WTC11 (cell line): ENCODE measurements around the gene ADIPOR1. TPM values are rescaled to one million over a fixed set of nuclear protein-coding genes. Genes with fewer than 3 reads are reported as not detected.

Experiments
- ATAC-seq: fragments of 200-7000 bp; cut with Tn5 transposase; 2 replicates; pipeline ENCODE4 v1.10.0; 2021; ENCODE audit warnings: mild to moderate bottlenecking, moderate library complexity
- CTCF ChIA-PET: fragments of 300-600 bp; sonication (Branson Sonifier 250); formaldehyde crosslinking; loops from one replicate; lab custom pipeline; 2021; ENCODE audit warnings: antibody characterized with exemption; lab: Charles Lee
- POLR2A ChIA-PET: fragments of 350-600 bp; sonication (Branson Sonifier 250); formaldehyde crosslinking; loops from one replicate; lab custom pipeline; 2021; ENCODE audit warnings: antibody characterized with exemption; lab: Charles Lee
- DNase-seq: peaks from one replicate; pipeline ENCODE4 v3.0.0; 2021; ENCODE audit warnings: low spot score
- H3K27ac Mint-ChIP-seq: 2 replicates; pipeline ENCODE4 v1.8.0; 2021; ENCODE audit warnings: mixed read lengths
- H3K27me3 Mint-ChIP-seq: 2 replicates; pipeline ENCODE4 v1.8.0; 2021; ENCODE audit warnings: low read depth, mild to moderate bottlenecking, moderate library complexity, mixed read lengths
- H3K36me3 Mint-ChIP-seq: 2 replicates; pipeline ENCODE4 v1.8.0; 2021; ENCODE audit warnings: mixed read lengths
- H3K4me1 Mint-ChIP-seq: 2 replicates; pipeline ENCODE4 v1.8.0; 2022; ENCODE audit warnings: mixed read lengths
- H3K4me3 Mint-ChIP-seq: 2 replicates; pipeline ENCODE4 v1.8.0; 2021; ENCODE audit warnings: mild to moderate bottlenecking, moderate library complexity, mixed read lengths
- H3K9me3 Mint-ChIP-seq: 2 replicates; pipeline ENCODE4 v1.8.0; 2021; ENCODE audit warnings: mixed read lengths
- CREB1 ChIP-seq: sonication (generic); formaldehyde crosslinking; IDR thresholded peaks from 2 replicates; pipeline ENCODE4 v1.8.0; 2023; ENCODE audit warnings: mild to moderate bottlenecking, missing genetic modification reagents
- E2F4 ChIP-seq: sonication (generic); formaldehyde crosslinking; IDR thresholded peaks from 2 replicates; pipeline ENCODE4 v1.8.1; 2022; ENCODE audit warnings: low read depth, mild to moderate bottlenecking, moderate library complexity, missing genetic modification reagents, borderline replicate concordance
- ELF4 ChIP-seq: sonication (generic); formaldehyde crosslinking; IDR thresholded peaks from 2 replicates; pipeline ENCODE4 v1.8.1; 2022; ENCODE audit warnings: low read depth, mild to moderate bottlenecking, moderate library complexity, missing genetic modification reagents
- IRF2 ChIP-seq: sonication (generic); formaldehyde crosslinking; IDR thresholded peaks from 2 replicates; pipeline ENCODE4 v1.8.0; 2022; ENCODE audit warnings: low read depth, missing genetic modification reagents, borderline replicate concordance
- MAX ChIP-seq: sonication (generic); formaldehyde crosslinking; IDR thresholded peaks from 2 replicates; pipeline ENCODE4 v1.8.0; 2022; ENCODE audit warnings: mild to moderate bottlenecking, missing genetic modification reagents
- NR3C1 ChIP-seq: sonication (generic); formaldehyde crosslinking; conservative IDR thresholded peaks from 2 replicates; pipeline ENCODE4 v1.8.1; 2023; ENCODE audit warnings: low read depth, mild to moderate bottlenecking, missing genetic modification reagents
- PRRX2 ChIP-seq: fragments of 250-450 bp; sonication (Bioruptor Pico); IDR thresholded peaks from 2 replicates; pipeline ENCODE4 v1.8.0; 2021; ENCODE audit warnings: mild to moderate bottlenecking
- SMAD4 ChIP-seq: sonication (generic); formaldehyde crosslinking; IDR thresholded peaks from 2 replicates; pipeline ENCODE4 v1.8.0; 2022; ENCODE audit warnings: mild to moderate bottlenecking, missing genetic modification reagents
- STAT6 ChIP-seq: sonication (generic); formaldehyde crosslinking; conservative IDR thresholded peaks from 2 replicates; pipeline ENCODE4 v1.8.1; 2023; ENCODE audit warnings: mild to moderate bottlenecking, low read depth, missing genetic modification reagents, moderate library complexity
- ZNF219 ChIP-seq: sonication (generic); formaldehyde crosslinking; IDR thresholded peaks from 2 replicates; pipeline ENCODE4 v1.8.0; 2023; ENCODE audit warnings: missing genetic modification reagents, mild to moderate bottlenecking, borderline replicate concordance
- ZNF232 ChIP-seq: sonication (generic); formaldehyde crosslinking; IDR thresholded peaks from 2 replicates; pipeline ENCODE4 v1.8.0; 2022; ENCODE audit warnings: mild to moderate bottlenecking, missing genetic modification reagents
- ZNF396 ChIP-seq: fragments of 250-450 bp; sonication (Bioruptor Pico); IDR thresholded peaks from 2 replicates; pipeline ENCODE4 v1.8.0; 2021; ENCODE audit warnings: mild to moderate bottlenecking, moderate library complexity, borderline replicate concordance
- ZNF423 ChIP-seq: fragments of 250-450 bp; sonication (Bioruptor Pico); IDR thresholded peaks from 2 replicates; pipeline ENCODE4 v2.1.2; 2022; ENCODE audit warnings: mild to moderate bottlenecking, moderate library complexity
- ZNF425 ChIP-seq: fragments of 250-450 bp; sonication (Bioruptor Pico); conservative IDR thresholded peaks from 2 replicates; pipeline ENCODE4 v1.9.0; 2021; ENCODE audit warnings: mild to moderate bottlenecking
- total RNA-seq: library from RNA; stranded (reverse); gene quantifications from 3 replicates; pipeline ENCODE4 v1.2.3, GENCODE V29; 2021
- TF ChIP-seq, protein P1 (sequence below): sonication (generic); formaldehyde crosslinking; IDR thresholded peaks from 2 replicates; pipeline ENCODE4 v1.8.0; 2023; ENCODE audit warnings: missing genetic modification reagents, mild to moderate bottlenecking, borderline replicate concordance
- TF ChIP-seq, protein P2 (sequence below): sonication (generic); formaldehyde crosslinking; IDR thresholded peaks from 2 replicates; pipeline ENCODE4 v1.8.0; 2023; ENCODE audit warnings: missing genetic modification reagents
- TF ChIP-seq, protein P3 (sequence below): fragments of 250-450 bp; sonication (Bioruptor Pico); IDR thresholded peaks from 2 replicates; pipeline ENCODE4 v1.8.0; 2021; ENCODE audit warnings: mild to moderate bottlenecking
- TF ChIP-seq, protein P4 (sequence below): fragments of 250-450 bp; sonication (Bioruptor Pico); IDR thresholded peaks from 2 replicates; pipeline ENCODE4 v1.9.0; 2021; ENCODE audit warnings: mild to moderate bottlenecking
- TF ChIP-seq, protein P5 (sequence below): fragments of 200-600 bp; IDR thresholded peaks from 2 replicates; pipeline ENCODE4 v1.8.0; 2022; ENCODE audit warnings: antibody characterized with exemption

ADIPOR1 gene
- total RNA-seq, 1 experiment from 2014 or later: 72.6 TPM

DNA sequence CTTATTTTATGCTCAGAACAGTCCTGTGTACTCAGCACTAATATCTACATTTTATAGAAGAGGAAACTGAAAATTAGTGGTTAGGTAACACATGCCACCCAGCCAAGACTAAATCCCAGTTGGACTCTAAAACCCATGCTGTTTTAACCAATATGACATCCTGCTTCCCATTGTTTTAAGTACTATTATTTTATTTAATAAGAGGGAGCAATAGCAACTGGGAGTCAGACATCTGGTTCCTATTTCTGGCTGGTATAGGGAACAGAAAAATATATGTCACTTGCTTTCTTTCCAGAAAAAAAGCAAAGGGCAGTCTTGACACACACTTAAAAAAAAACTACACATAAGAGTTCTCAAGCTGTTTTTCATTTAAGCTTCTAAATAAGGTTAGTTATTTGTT lies 43.0 kb downstream of the ADIPOR1 start:
- Mint-ChIP-seq H3K4me1 (no peaks in the 10 kb centered on the region), H3K27me3 (no peaks in the 10 kb centered on the region), H3K27ac (no peak overlapping the region), H3K4me3 (no peak overlapping the region), H3K9me3 (no peaks in the 10 kb centered on the region), H3K36me3 (peaks cover 46% of the 10 kb centered on the region)
- ATAC-seq: no peak
- ChIA-PET POLR2A (no interaction called here), CTCF (interaction anchor here (0.5 kb wide), 1 partner anchor 194 kb away, joined by 4 read pairs; no protein-coding TSS in a partner anchor)
- TF ChIP-seq, protein P1, sequence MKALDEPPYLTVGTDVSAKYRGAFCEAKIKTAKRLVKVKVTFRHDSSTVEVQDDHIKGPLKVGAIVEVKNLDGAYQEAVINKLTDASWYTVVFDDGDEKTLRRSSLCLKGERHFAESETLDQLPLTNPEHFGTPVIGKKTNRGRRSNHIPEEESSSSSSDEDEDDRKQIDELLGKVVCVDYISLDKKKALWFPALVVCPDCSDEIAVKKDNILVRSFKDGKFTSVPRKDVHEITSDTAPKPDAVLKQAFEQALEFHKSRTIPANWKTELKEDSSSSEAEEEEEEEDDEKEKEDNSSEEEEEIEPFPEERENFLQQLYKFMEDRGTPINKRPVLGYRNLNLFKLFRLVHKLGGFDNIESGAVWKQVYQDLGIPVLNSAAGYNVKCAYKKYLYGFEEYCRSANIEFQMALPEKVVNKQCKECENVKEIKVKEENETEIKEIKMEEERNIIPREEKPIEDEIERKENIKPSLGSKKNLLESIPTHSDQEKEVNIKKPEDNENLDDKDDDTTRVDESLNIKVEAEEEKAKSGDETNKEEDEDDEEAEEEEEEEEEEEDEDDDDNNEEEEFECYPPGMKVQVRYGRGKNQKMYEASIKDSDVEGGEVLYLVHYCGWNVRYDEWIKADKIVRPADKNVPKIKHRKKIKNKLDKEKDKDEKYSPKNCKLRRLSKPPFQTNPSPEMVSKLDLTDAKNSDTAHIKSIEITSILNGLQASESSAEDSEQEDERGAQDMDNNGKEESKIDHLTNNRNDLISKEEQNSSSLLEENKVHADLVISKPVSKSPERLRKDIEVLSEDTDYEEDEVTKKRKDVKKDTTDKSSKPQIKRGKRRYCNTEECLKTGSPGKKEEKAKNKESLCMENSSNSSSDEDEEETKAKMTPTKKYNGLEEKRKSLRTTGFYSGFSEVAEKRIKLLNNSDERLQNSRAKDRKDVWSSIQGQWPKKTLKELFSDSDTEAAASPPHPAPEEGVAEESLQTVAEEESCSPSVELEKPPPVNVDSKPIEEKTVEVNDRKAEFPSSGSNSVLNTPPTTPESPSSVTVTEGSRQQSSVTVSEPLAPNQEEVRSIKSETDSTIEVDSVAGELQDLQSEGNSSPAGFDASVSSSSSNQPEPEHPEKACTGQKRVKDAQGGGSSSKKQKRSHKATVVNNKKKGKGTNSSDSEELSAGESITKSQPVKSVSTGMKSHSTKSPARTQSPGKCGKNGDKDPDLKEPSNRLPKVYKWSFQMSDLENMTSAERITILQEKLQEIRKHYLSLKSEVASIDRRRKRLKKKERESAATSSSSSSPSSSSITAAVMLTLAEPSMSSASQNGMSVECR: no peak
- TF ChIP-seq ZNF219 (CRISPR knock-in tag) (no peak), ZNF425 (CRISPR knock-in tag) (no peak), ELF4 (CRISPR knock-in tag) (no peak), STAT6 (CRISPR knock-in tag) (no peak), CREB1 (CRISPR knock-in tag) (no peak), ZNF423 (CRISPR knock-in tag) (no peak), MAX (CRISPR knock-in tag) (no peak), IRF2 (CRISPR knock-in tag) (no peak), NR3C1 (CRISPR knock-in tag) (no peak), SMAD4 (CRISPR knock-in tag) (no peak), ZNF232 (CRISPR knock-in tag) (no peak), PRRX2 (CRISPR knock-in tag) (no peak), ZNF396 (CRISPR knock-in tag) (no peak), E2F4 (no peak)
- TF ChIP-seq, protein P2, sequence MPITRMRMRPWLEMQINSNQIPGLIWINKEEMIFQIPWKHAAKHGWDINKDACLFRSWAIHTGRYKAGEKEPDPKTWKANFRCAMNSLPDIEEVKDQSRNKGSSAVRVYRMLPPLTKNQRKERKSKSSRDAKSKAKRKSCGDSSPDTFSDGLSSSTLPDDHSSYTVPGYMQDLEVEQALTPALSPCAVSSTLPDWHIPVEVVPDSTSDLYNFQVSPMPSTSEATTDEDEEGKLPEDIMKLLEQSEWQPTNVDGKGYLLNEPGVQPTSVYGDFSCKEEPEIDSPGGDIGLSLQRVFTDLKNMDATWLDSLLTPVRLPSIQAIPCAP (CRISPR knock-in tag): no peak
- TF ChIP-seq, protein P3, sequence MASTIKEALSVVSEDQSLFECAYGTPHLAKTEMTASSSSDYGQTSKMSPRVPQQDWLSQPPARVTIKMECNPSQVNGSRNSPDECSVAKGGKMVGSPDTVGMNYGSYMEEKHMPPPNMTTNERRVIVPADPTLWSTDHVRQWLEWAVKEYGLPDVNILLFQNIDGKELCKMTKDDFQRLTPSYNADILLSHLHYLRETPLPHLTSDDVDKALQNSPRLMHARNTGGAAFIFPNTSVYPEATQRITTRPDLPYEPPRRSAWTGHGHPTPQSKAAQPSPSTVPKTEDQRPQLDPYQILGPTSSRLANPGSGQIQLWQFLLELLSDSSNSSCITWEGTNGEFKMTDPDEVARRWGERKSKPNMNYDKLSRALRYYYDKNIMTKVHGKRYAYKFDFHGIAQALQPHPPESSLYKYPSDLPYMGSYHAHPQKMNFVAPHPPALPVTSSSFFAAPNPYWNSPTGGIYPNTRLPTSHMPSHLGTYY: no peak
- TF ChIP-seq, protein P4, sequence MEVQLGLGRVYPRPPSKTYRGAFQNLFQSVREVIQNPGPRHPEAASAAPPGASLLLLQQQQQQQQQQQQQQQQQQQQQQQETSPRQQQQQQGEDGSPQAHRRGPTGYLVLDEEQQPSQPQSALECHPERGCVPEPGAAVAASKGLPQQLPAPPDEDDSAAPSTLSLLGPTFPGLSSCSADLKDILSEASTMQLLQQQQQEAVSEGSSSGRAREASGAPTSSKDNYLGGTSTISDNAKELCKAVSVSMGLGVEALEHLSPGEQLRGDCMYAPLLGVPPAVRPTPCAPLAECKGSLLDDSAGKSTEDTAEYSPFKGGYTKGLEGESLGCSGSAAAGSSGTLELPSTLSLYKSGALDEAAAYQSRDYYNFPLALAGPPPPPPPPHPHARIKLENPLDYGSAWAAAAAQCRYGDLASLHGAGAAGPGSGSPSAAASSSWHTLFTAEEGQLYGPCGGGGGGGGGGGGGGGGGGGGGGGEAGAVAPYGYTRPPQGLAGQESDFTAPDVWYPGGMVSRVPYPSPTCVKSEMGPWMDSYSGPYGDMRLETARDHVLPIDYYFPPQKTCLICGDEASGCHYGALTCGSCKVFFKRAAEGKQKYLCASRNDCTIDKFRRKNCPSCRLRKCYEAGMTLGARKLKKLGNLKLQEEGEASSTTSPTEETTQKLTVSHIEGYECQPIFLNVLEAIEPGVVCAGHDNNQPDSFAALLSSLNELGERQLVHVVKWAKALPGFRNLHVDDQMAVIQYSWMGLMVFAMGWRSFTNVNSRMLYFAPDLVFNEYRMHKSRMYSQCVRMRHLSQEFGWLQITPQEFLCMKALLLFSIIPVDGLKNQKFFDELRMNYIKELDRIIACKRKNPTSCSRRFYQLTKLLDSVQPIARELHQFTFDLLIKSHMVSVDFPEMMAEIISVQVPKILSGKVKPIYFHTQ (CRISPR knock-in tag): no peak
- TF ChIP-seq, protein P5, sequence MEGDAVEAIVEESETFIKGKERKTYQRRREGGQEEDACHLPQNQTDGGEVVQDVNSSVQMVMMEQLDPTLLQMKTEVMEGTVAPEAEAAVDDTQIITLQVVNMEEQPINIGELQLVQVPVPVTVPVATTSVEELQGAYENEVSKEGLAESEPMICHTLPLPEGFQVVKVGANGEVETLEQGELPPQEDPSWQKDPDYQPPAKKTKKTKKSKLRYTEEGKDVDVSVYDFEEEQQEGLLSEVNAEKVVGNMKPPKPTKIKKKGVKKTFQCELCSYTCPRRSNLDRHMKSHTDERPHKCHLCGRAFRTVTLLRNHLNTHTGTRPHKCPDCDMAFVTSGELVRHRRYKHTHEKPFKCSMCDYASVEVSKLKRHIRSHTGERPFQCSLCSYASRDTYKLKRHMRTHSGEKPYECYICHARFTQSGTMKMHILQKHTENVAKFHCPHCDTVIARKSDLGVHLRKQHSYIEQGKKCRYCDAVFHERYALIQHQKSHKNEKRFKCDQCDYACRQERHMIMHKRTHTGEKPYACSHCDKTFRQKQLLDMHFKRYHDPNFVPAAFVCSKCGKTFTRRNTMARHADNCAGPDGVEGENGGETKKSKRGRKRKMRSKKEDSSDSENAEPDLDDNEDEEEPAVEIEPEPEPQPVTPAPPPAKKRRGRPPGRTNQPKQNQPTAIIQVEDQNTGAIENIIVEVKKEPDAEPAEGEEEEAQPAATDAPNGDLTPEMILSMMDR: no peak
- no peak for DNase-seq
